Measurements from ENCODE around the gene DENR. TPM values are rescaled to one million over a fixed set of nuclear protein-coding genes. Genes with fewer than 3 reads are reported as not detected.
"Not testable (repeated sequence)": the region's sequence is repeated elsewhere in the genome, so short reads cannot be mapped to it uniquely, and the experiment has no call there.

DENR gene
- total RNA-seq, 4 donors from 2014 or later = 19.5 to 52.1 (median 29.9) TPM

GRCh38 chr12:122803937-122804336, 51.3 kb downstream of the DENR start:
- Histone ChIP-seq H3K27me3 (no peaks in the 10 kb centered on the region), H3K4me3 (replicated peaks in 1 of 3) (no peak overlapping the region), H3K9me3 (no peaks in the 10 kb centered on the region), H3K36me3 (no peaks in the 10 kb centered on the region), H3K27ac (no peak overlapping the region), H3K4me1 (no peaks in the 10 kb centered on the region)
- WGBS, 2 donors = 84 to 87% methylated on average over 7 of the region's 7 CpGs
- DNase-seq = no peak
- intact Hi-C loops (cut with DNase I) = no loop called here
- no peak for TF ChIP-seq CTCF (IDR thresholded peaks at IDR 0.05)
- TF ChIP-seq POLR2A (IDR thresholded peaks at IDR 0.05) = no peak

- 96 to 99% methylated on average over 9 of the region's 9 CpGs for WGBS, 2 donors
- H3K4me1 ChIP-seq; intact Hi-C loops (cut with DNase I); H3K4me3 ChIP-seq (replicated peaks in 1 of 3); DNase-seq; H3K9me3 ChIP-seq; H3K27me3 ChIP-seq; H3K27ac ChIP-seq; H3K36me3 ChIP-seq: not testable (repeated sequence)
Measured at GRCh38 chr12:122804957-122805356, 52.3 kb downstream of the DENR start.

GRCh38 chr12:122807651-122808050, 55.0 kb downstream of the DENR start:
- no peaks in the 10 kb centered on the region for H3K36me3 ChIP-seq
- no peak overlapping the region for H3K4me3 ChIP-seq (replicated peaks in 1 of 3)
- H3K27me3 ChIP-seq = no peaks in the 10 kb centered on the region
- H3K9me3 ChIP-seq = no peaks in the 10 kb centered on the region
- no peak for DNase-seq
- H3K4me1 ChIP-seq = no peaks in the 10 kb centered on the region
- no peak for TF ChIP-seq CTCF (IDR thresholded peaks at IDR 0.05)
- TF ChIP-seq POLR2A (IDR thresholded peaks at IDR 0.05) = no peak
- H3K27ac ChIP-seq = no peak overlapping the region
- intact Hi-C loops (cut with DNase I) = no loop called here
- WGBS, 2 donors = 93 to 96% methylated on average over 1 of the region's 1 CpG

GRCh38 chr12:122811777-122812176, 59.2 kb downstream of the DENR start:
- intact Hi-C loops (cut with DNase I) = no loop called here
- Histone ChIP-seq H3K27ac (no peak overlapping the region), H3K36me3 (no peaks in the 10 kb centered on the region), H3K27me3 (no peaks in the 10 kb centered on the region), H3K9me3 (no peaks in the 10 kb centered on the region), H3K4me3 (replicated peaks in 1 of 3) (no peak overlapping the region), H3K4me1 (no peaks in the 10 kb centered on the region)
- DNase-seq = no peak
- TF ChIP-seq CTCF (IDR thresholded peaks at IDR 0.05) (no peak), POLR2A (IDR thresholded peaks at IDR 0.05) (no peak)
- 70 to 72% methylated on average over 3 of the region's 3 CpGs for WGBS, 2 donors

GRCh38 chr12:122813310-122813713, 60.7 kb downstream of the DENR start:
- WGBS, 2 donors = 85 to 86% methylated on average over 10 of the region's 10 CpGs
- no peak for TF ChIP-seq POLR2A (IDR thresholded peaks at IDR 0.05)
- no peak for TF ChIP-seq CTCF (IDR thresholded peaks at IDR 0.05)

More at GRCh38 chr12:122813310-122813713, 60.7 kb downstream of the DENR start:
- no peaks in the 10 kb centered on the region for H3K4me1 ChIP-seq
- intact Hi-C loops (cut with DNase I) = no loop called here
- no peak overlapping the region for H3K27ac ChIP-seq
- no peaks in the 10 kb centered on the region for H3K9me3 ChIP-seq
- H3K36me3 ChIP-seq = no peaks in the 10 kb centered on the region
- H3K4me3 ChIP-seq (replicated peaks in 1 of 3) = no peak overlapping the region
- H3K27me3 ChIP-seq = no peaks in the 10 kb centered on the region
- DNase-seq = no peak
